GM19023 (cell line): ENCODE measurements around the gene C2CD3.
"Not testable (repeated sequence)": the region's sequence is repeated elsewhere in the genome, so short reads cannot be mapped to it uniquely, and the experiment has no call there.

Experiments used
- ATAC-seq: cut with Tn5 transposase; IDR thresholded peaks from one replicate; pipeline ENCODE4 v1.9.1; 2021; ENCODE audit warnings: mild to moderate bottlenecking, moderate library complexity; ENCODE audit not compliant: unreplicated experiment

C2CD3 gene

GRCh38 chr11:74123008-74123448, 47.8 kb downstream of the C2CD3 start:
- ATAC-seq: no peak

- no peak for ATAC-seq
Observed at GRCh38 chr11:74121804-74122203, 49.0 kb downstream of the C2CD3 start.

- not testable (repeated sequence) for ATAC-seq
Observed at GRCh38 chr11:74120260-74121035, 50.4 kb downstream of the C2CD3 start.

- ATAC-seq: no peak
Observed at GRCh38 chr11:74116719-74117118, 54.1 kb downstream of the C2CD3 start.

- ATAC-seq: no peak
Observed at GRCh38 chr11:74112877-74113276, 57.9 kb downstream of the C2CD3 start.

GRCh38 chr11:74106124-74106523, 64.7 kb downstream of the C2CD3 start:
- no peak for ATAC-seq

- no peak for ATAC-seq
Observed at GRCh38 chr11:74102321-74102720, 68.5 kb downstream of the C2CD3 start.

GRCh38 chr11:74100735-74101134, 70.1 kb downstream of the C2CD3 start:
- ATAC-seq: no peak

DNA sequence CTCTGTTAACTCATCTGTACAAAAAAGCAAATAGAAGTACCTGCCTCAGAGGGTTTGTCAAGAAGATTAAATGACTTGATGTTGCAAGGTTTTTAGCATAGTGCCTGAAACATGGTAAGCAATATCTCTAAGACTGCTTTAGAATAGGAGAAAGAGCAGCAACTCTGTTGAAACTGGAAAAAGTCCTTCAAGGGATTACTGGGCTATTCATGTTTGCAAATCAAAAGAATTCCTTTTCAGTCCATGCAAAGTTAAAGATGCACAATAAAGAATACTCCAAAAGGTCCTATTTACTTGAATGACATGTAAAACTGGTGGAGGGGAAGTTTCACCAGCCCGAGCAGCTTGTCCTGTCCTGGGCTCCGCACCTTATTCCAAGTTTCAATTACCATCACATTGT, 70.6 kb downstream of the C2CD3 start:
- ATAC-seq: no peak

- no peak for ATAC-seq
Observed at GRCh38 chr11:74097686-74098237, 73.0 kb downstream of the C2CD3 start.

DNA sequence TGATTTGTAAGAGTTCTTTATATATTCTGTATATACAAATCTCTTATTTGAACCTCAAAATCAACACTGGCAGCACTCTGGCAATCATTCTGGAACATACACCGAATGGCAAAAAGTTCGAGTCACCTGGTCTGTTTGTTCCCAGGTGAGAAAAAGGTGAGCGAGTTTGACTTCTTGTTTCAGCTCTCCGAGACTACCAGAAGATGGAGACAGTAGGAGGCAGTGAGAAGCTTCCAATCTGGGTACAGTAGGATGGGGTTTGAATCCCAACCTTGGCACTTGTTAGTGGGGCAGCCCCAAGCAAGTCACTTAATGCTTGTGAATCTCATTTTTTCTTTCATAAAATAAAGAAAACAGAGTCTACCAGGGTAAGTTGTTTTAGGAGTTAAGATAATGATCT, 76.4 kb downstream of the C2CD3 start:
- ATAC-seq: no peak

DNA sequence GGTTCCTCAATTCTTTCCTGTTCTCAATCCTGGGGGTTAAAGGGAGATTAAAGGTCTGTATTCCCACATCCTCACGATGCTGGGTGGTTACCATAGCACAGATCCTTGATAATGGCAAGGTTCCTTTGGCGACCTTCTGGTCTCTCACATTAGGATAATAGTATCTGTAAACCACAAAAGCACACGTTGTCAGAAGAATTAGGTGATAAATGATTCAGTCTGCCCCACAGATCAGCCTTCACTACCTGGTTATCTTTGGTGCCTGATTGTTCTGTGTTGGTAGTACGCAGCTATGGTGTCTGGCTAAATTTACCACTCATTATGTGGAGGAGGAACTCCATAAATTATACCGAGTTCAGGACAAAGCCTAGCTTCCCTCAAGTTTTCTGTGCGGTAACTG, 78.4 kb downstream of the C2CD3 start:
- ATAC-seq: no peak

DNA sequence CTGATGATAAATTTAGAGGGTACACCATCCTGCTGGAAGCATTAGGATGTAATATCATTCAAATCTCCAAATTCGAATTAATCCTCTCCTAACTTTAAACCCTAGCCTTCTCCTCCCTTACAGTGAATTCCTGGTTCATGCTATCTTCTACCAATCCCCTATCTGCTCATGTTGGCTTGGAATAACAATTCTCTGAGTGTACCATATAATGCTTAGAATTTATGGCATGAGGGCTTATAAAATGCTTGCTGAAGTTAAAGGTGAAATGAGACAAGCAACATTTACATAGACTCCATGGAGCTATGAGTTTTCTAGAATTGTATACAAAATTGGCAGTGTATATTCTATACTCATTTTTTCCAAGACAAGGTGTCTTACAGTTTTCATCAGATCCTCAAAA, 79.3 kb downstream of the C2CD3 start:
- no peak for ATAC-seq

DNA sequence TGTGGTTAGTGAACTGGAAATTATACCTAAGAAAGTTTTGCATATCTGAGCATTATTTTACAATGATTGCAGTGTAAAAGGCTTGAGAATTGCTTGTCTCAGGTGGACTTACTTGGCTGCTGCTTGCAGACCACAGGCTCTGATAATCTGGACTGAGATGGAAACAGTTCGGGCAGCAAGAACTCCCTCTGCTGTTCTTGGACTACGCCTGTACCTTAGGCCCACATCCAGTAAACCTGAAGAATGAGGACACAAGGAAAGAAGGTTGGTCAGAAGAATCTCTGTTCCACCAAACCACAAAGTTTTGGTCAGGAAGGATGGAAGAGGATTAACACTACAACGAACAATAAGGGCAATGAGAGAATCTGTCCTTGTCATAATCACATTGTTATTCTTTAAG, 80.1 kb downstream of the C2CD3 start:
- ATAC-seq: no peak

DNA sequence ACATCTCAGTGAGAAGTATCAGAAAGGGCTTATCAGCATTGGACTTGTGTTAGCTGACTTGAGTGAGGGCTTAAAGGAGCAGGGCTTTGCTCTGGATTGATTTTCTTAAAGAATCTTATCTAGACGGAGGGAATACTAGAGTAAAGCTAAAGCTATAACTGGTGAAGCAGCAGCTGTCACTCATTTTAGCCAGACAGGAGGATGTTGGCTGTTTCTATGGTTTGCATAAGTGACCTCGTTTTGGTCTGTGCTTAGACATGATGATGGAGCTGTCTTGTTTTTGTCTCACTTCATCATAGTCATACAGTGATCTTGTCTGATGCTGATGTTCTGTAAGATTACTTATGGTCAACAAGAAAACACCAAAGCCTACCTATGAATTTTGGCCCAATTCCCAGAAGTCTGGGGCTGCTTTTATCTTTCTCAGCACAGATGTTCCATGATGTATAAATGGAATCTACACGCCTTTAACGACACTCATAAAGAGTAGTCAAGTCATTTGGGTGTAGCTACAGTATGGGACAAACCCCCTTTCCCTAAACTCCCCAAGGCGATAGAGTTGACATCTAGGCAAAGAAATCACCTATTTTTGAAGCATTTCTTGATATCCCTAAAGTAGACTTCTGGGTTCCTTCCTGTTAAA, 84.4 kb downstream of the C2CD3 start:
- ATAC-seq: no peak

GRCh38 chr11:74085542-74085892, 85.3 kb downstream of the C2CD3 start:
- ATAC-seq: no peak

- no peak for ATAC-seq
Observed at GRCh38 chr11:74084796-74085541, 85.8 kb downstream of the C2CD3 start.

- ATAC-seq: not testable (repeated sequence)
Observed at GRCh38 chr11:74083927-74084326, 86.9 kb downstream of the C2CD3 start.

DNA sequence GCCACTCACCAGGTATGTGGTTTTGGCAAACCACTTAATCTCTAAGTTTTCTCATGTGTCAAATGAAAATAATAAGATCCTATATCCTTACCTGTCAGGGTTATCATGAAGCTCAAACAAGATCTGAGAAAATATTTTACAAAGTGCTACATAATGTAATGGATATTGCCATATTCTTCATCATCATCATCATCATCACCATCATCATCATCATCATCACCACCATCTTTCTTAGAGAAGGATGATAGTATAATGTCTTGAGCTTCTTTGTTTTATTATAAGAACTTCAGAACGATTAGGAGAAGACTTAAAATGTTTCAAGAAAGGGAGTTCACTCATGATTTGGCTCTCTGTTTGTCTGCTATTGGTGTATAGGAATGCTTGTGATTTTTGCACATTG, 89.4 kb downstream of the C2CD3 start:
- ATAC-seq: no peak

GRCh38 chr11:74077193-74077592, 93.6 kb downstream of the C2CD3 start:
- no peak for ATAC-seq

- ATAC-seq: no peak
Observed at GRCh38 chr11:74072721-74073120, 98.1 kb downstream of the C2CD3 start.

DNA sequence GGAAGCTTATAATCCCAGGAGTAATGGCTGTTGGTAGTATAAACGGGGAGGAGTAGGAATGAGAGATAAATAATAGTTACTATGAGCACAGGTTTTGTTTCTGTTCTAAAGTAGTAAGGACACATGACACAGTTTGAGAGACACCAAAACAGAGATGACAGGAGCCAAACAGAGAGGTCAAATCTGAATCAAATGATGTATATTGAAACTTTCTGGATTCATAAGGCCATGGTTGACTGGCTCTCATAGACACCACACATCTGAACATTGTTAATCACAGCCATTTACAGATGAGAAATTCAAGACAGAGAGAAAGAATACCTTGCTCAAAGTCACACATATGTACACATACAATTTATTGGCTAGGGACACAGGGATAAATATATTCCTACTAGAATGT, 98.5 kb downstream of the C2CD3 start:
- no peak for ATAC-seq
